H9 (cell line): ENCODE data around the gene ZHX3. TPM values are rescaled to one million over a fixed set of nuclear protein-coding genes. Genes with fewer than 3 reads are reported as not detected.

Source experiments
- DNase-seq: peaks from one replicate; pipeline ENCODE4 v3.0.0-alpha.2; 2017
- H2AFZ ChIP-seq: one replicate; pipeline ENCODE4 v1.6.1; 2013; ENCODE audit warnings: mild to moderate bottlenecking, low read length, control low read depth, moderate library complexity
- H2AK5ac ChIP-seq: 2 replicates; pipeline ENCODE4 v1.6.1; 2013; ENCODE audit warnings: low read length, control low read depth, mixed read lengths; ENCODE audit not compliant: insufficient read length
- H2BK120ac ChIP-seq: one replicate; pipeline ENCODE4 v1.6.1; 2013; ENCODE audit warnings: low read depth, mild to moderate bottlenecking, low read length, control low read depth, inconsistent platforms; ENCODE audit not compliant: poor library complexity, severe bottlenecking
- H2BK12ac ChIP-seq: 2 replicates; pipeline ENCODE4 v1.6.1; 2013; ENCODE audit warnings: low read length, control low read depth, mixed read lengths, low read depth; ENCODE audit not compliant: insufficient read length
- H2BK15ac ChIP-seq: 2 replicates; pipeline ENCODE4 v1.6.1; 2013; ENCODE audit warnings: low read depth, low read length, control low read depth
- H2BK20ac ChIP-seq: one replicate; pipeline ENCODE4 v1.6.1; 2013; ENCODE audit warnings: low read depth, mild to moderate bottlenecking, low read length, control low read depth, inconsistent platforms; ENCODE audit not compliant: poor library complexity, severe bottlenecking
- H2BK5ac ChIP-seq: 2 replicates; pipeline ENCODE4 v1.6.1; 2013; ENCODE audit warnings: low read length, control low read depth, mixed read lengths; ENCODE audit not compliant: insufficient read length
- H3K14ac ChIP-seq: 2 replicates; pipeline ENCODE4 v1.6.1; 2013; ENCODE audit warnings: low read length, control low read depth; ENCODE audit not compliant: insufficient read depth
- H3K18ac ChIP-seq: 2 replicates; pipeline ENCODE4 v1.6.1; 2013; ENCODE audit warnings: low read depth, mild to moderate bottlenecking, mixed read lengths, low read length, control low read depth; ENCODE audit not compliant: insufficient read length
- H3K23ac ChIP-seq: 2 replicates; pipeline ENCODE4 v1.6.1; 2013; ENCODE audit warnings: low read length, control low read depth, mixed read lengths, low read depth; ENCODE audit not compliant: insufficient read length
- H3K23me2 ChIP-seq: 2 replicates; pipeline ENCODE4 v1.6.1; 2013; ENCODE audit warnings: low read depth, mild to moderate bottlenecking, mixed read lengths, low read length, control low read depth; ENCODE audit not compliant: insufficient read length, poor library complexity, severe bottlenecking
- H3K27ac ChIP-seq: 2 replicates; pipeline ENCODE4 v1.5.1; 2013; ENCODE audit warnings: low read length, control low read depth, mixed read lengths, low read depth; ENCODE audit not compliant: insufficient read length
- H3K27me3 ChIP-seq: 2 replicates; pipeline ENCODE4 v1.6.1; 2013; ENCODE audit warnings: low read length, control low read depth, inconsistent platforms; ENCODE audit not compliant: insufficient read depth
- H3K4ac ChIP-seq: 2 replicates; pipeline ENCODE4 v1.6.1; 2013; ENCODE audit warnings: low read depth, mild to moderate bottlenecking, control low read depth, inconsistent platforms, low read length, moderate library complexity
- H3K4me1 ChIP-seq: 2 replicates; pipeline ENCODE4 v1.6.1; 2013; ENCODE audit warnings: low read length, control low read depth, inconsistent platforms; ENCODE audit not compliant: insufficient read depth
- H3K4me2 ChIP-seq: 2 replicates; pipeline ENCODE4 v1.6.1; 2013; ENCODE audit warnings: low read length, control low read depth, mixed read lengths; ENCODE audit not compliant: insufficient read length, insufficient read depth
- H3K56ac ChIP-seq: 2 replicates; pipeline ENCODE4 v1.6.1; 2013; ENCODE audit warnings: low read depth, mild to moderate bottlenecking, mixed read lengths, low read length, control low read depth; ENCODE audit not compliant: insufficient read length
- H3K79me1 ChIP-seq: 2 replicates; pipeline ENCODE4 v1.6.1; 2013; ENCODE audit warnings: low read depth, mild to moderate bottlenecking, moderate library complexity, low read length, control low read depth, inconsistent platforms; ENCODE audit not compliant: insufficient read depth, poor library complexity, severe bottlenecking
- H3K79me2 ChIP-seq: 2 replicates; pipeline ENCODE4 v1.6.1; 2013; ENCODE audit warnings: low read length, control low read depth, inconsistent platforms; ENCODE audit not compliant: insufficient read depth
- H3K9ac ChIP-seq: 2 replicates; pipeline ENCODE4 v1.6.1; 2013; ENCODE audit warnings: low read length, control low read depth, mixed read lengths; ENCODE audit not compliant: insufficient read length; ENCODE audit errors: extremely low read depth
- H3K9me3 ChIP-seq: one replicate; pipeline ENCODE4 v1.6.1; 2013; ENCODE audit warnings: low read depth, low read length, inconsistent platforms; ENCODE audit not compliant: control insufficient read depth
- H3T11ph ChIP-seq: one replicate; pipeline ENCODE4 v1.6.1; 2013; ENCODE audit warnings: mild to moderate bottlenecking, low read length, control low read depth, inconsistent platforms
- H4K20me1 ChIP-seq: one replicate; pipeline ENCODE4 v1.6.1; 2013; ENCODE audit not compliant: control insufficient read depth, insufficient read length, insufficient read depth
- H4K5ac ChIP-seq: 2 replicates; pipeline ENCODE4 v1.6.1; 2013; ENCODE audit warnings: low read depth, mild to moderate bottlenecking, mixed read lengths, low read length, control low read depth; ENCODE audit not compliant: insufficient read length
- H4K8ac ChIP-seq: replicated peaks from 2 replicates; pipeline ENCODE4 v1.6.1; 2013; ENCODE audit warnings: low read length, control low read depth, mixed read lengths, low read depth; ENCODE audit not compliant: insufficient read length
- H4K91ac ChIP-seq: 2 replicates; pipeline ENCODE4 v1.6.1; 2013; ENCODE audit warnings: low read depth, mild to moderate bottlenecking, moderate library complexity, mixed read lengths, low read length, control low read depth; ENCODE audit not compliant: insufficient read length
- H3K27ac Mint-ChIP-seq, 3 experiments: 2 replicates in 2 of 3; 3 replicates in 1 of 3; pipeline ENCODE4 v1.8.0; 2020 to 2021; ENCODE audit warnings: mixed read lengths in 3 of 3, mild to moderate bottlenecking in 1 of 3, moderate library complexity in 1 of 3
- H3K27me3 Mint-ChIP-seq: 2 replicates; pipeline ENCODE4 v1.8.0; 2021; ENCODE audit warnings: low read depth, mild to moderate bottlenecking, moderate library complexity, mixed read lengths
- H3K36me3 Mint-ChIP-seq, 3 experiments: 2 replicates in 2 of 3; 3 replicates in 1 of 3; pipeline ENCODE4 v1.8.0; 2020 to 2021; ENCODE audit warnings: low read depth in 3 of 3, mixed read lengths in 3 of 3; ENCODE audit not compliant: insufficient read depth in 1 of 3
- H3K4me1 Mint-ChIP-seq, 2 experiments: 2 replicates each; pipeline ENCODE4 v1.8.0; 2020; ENCODE audit warnings: mixed read lengths in 2 of 2
- H3K4me3 Mint-ChIP-seq, 2 experiments: 2 replicates in 1 of 2; 3 replicates in 1 of 2; pipeline ENCODE4 v1.8.0; 2020 to 2021; ENCODE audit warnings: mild to moderate bottlenecking in 2 of 2, mixed read lengths in 2 of 2, moderate library complexity in 1 of 2
- H3K9me3 Mint-ChIP-seq, 2 experiments: 2 replicates in 1 of 2; 3 replicates in 1 of 2; pipeline ENCODE4 v1.8.0; 2020; ENCODE audit warnings: mild to moderate bottlenecking in 2 of 2, mixed read lengths in 2 of 2, moderate library complexity in 1 of 2
- CTCF ChIP-seq: fragments of 200-600 bp; sonication (generic); conservative IDR thresholded peaks from 3 replicates; pipeline ENCODE4 v1.8.0; 2021; ENCODE audit warnings: antibody characterized with exemption, mild to moderate bottlenecking
- total RNA-seq: library from RNA; stranded (reverse); gene quantifications from 2 replicates; pipeline ENCODE4 v1.2.1, GENCODE V29; 2021

ZHX3 gene
- total RNA-seq, 1 experiment from 2014 or later, result 4.4 TPM

- 0 out of 5 replicates have a peak, but pooled peaks cover 0 to 4% of the 10 kb centered on the region in 2 experiments for H3K9me3 Mint-ChIP-seq
- H3K27ac ChIP-seq, result no peak overlapping the region
- H2BK20ac ChIP-seq, result no peak overlapping the region
- H2AK5ac ChIP-seq, result no peak overlapping the region
- no peak overlapping the region for H4K5ac ChIP-seq
- H3K23me2 ChIP-seq, result peaks cover 10% of the 10 kb centered on the region
- no peak overlapping the region for H3K4me2 ChIP-seq
- no peak for DNase-seq
- peaks cover 8 to 9% of the 10 kb centered on the region in 2 experiments for H3K4me1 Mint-ChIP-seq
- no peak overlapping the region for H3K4ac ChIP-seq
- no peak overlapping the region for H3K56ac ChIP-seq
- H3K79me1 ChIP-seq, result no peaks in the 10 kb centered on the region
- H2AFZ ChIP-seq, result no peak overlapping the region
- H3T11ph ChIP-seq, result no peak overlapping the region
- peaks cover 24% of the 10 kb centered on the region for H3K27me3 Mint-ChIP-seq
- H4K8ac ChIP-seq, result no peak overlapping the region
- H3K4me3 Mint-ChIP-seq, result no peak overlapping the region
- no peak overlapping the region for H3K9ac ChIP-seq
- no peaks in the 10 kb centered on the region for H3K9me3 ChIP-seq
- no peaks in the 10 kb centered on the region for H3K36me3 Mint-ChIP-seq
- no peak overlapping the region for H3K27ac Mint-ChIP-seq
- no peaks in the 10 kb centered on the region for H3K79me2 ChIP-seq
- TF ChIP-seq CTCF, result no peak
- H3K4me1 ChIP-seq, result peaks cover 2% of the 10 kb centered on the region; the same call in 1 of the 2 replicates
- no peak overlapping the region for H2BK5ac ChIP-seq
- H2BK120ac ChIP-seq, result no peak overlapping the region
- no peaks in the 10 kb centered on the region for H3K27me3 ChIP-seq
- no peak overlapping the region for H3K23ac ChIP-seq
- no peak overlapping the region for H3K18ac ChIP-seq
- no peak overlapping the region for H4K91ac ChIP-seq
- H3K14ac ChIP-seq, result no peak overlapping the region
- H4K20me1 ChIP-seq, result no peaks in the 10 kb centered on the region
- no peak overlapping the region for H2BK15ac ChIP-seq
- no peak overlapping the region for H2BK12ac ChIP-seq
These were observed 2.9 kb upstream of the ZHX3 start for GRCh38 chr20:41320441-41320840.
